Heart left ventricle (tissue), 16 donors: ENCODE data around the gene CAV3. TPM values are rescaled to one million over a fixed set of nuclear protein-coding genes. Genes with fewer than 3 reads are reported as not detected.

Experiments used
- ATAC-seq, 4 donors: fragments of 200-7000 bp; cut with Tn5 transposase; one replicate each; pipeline ENCODE4 v1.9.1; 2020 to 2022; ENCODE audit warnings: moderate library complexity in 4 of 4, mild to moderate bottlenecking in 3 of 4, moderate number of reproducible peaks in 1 of 4
- DNase-seq, 5 donors: peaks; one replicate each; pipeline ENCODE4 v3.0.0-alpha.2; 2020
- H3K27ac ChIP-seq, 12 donors: fragments of 200-600 bp; sonication (generic) in 4 of 12; one replicate each; pipeline versions ENCODE4 v1.5.0 to v1.8.0; 2016 to 2022; ENCODE audit warnings: mild to moderate bottlenecking in 2 of 12
- H3K27me3 ChIP-seq, 9 donors: fragments of 200-600 bp; sonication (generic) in 2 of 9; one replicate each; pipeline versions ENCODE4 v1.5.1 to v1.8.0; 2016 to 2022; ENCODE audit warnings: mild to moderate bottlenecking in 3 of 9
- H3K36me3 ChIP-seq, 9 donors: fragments of 200-600 bp; sonication (generic) in 2 of 9; one replicate each; pipeline versions ENCODE4 v1.5.0 to v1.8.0; 2018 to 2022; ENCODE audit warnings: mild to moderate bottlenecking in 2 of 9
- H3K4me1 ChIP-seq, 12 donors: fragments of 200-600 bp; sonication (generic) in 4 of 12; one replicate each; pipeline versions ENCODE4 v1.5.0 to v1.8.0; 2016 to 2022; ENCODE audit warnings: mild to moderate bottlenecking in 3 of 12
- H3K4me3 ChIP-seq, 12 donors: fragments of 200-600 bp; sonication (generic) in 4 of 12; one replicate each; pipeline versions ENCODE4 v1.5.0 to v1.8.0; 2017 to 2022; ENCODE audit warnings: mild to moderate bottlenecking in 9 of 12, moderate library complexity in 4 of 12
- H3K9me3 ChIP-seq, 12 donors: fragments of 200-600 bp; sonication (generic) in 4 of 12; one replicate each; pipeline versions ENCODE4 v1.5.0 to v1.8.0; 2016 to 2022; ENCODE audit warnings: mild to moderate bottlenecking in 1 of 12
- CTCF ChIP-seq, 12 donors: fragments of 200-600 bp; sonication (generic) in 4 of 12; IDR thresholded peaks; one replicate each; pipeline versions ENCODE4 v1.5.0 to v1.8.0; 2018 to 2022; ENCODE audit warnings: antibody characterized with exemption in 12 of 12, mild to moderate bottlenecking in 5 of 12
- POLR2A ChIP-seq, 2 donors: fragments of 450-650 bp; IDR thresholded peaks; one replicate each; pipeline ENCODE4 v1.6.1; 2017; ENCODE audit warnings: antibody characterized with exemption in 2 of 2, mild to moderate bottlenecking in 2 of 2, moderate library complexity in 2 of 2
- WGBS, 4 donors: extraction: QIAGEN DNeasy Blood & Tissue Kit in 2 of 4; methylation state at CpG; one replicate each; pipeline versions ENCODE4 v1.1.5 to v1.1.7; 2013 to 2018; 5-methylcytosine and 5-hydroxymethylcytosine counted together
- intact Hi-C, 10 donors: fragments of 100-400 bp; cut with DNase I; formaldehyde crosslinking; loops; one replicate each; pipeline versions ENCODE4 v1.11.1 to v1.14.2; 2022
- polyA plus RNA-seq, 2 donors: library from polyadenylated mRNA; stranded (reverse); fragments of 200-250 nt; gene quantifications; one replicate each; pipeline ENCODE4 v1.2.3, GENCODE V29; 2013
- total RNA-seq, 9 donors: library from RNA; depleted of rRNA in 2 of 9; stranded (reverse); fragments of >200 nt in 2 of 9; fragmentation: NEBNext Ultra II Directional in 3 of 9; extraction: Animal tissue kit (Norgen Biotek cat#: 25700) in 3 of 9; gene quantifications; one replicate each; pipeline versions ENCODE4 v1.1.0 to v1.2.4, GENCODE V29; 2016 to 2023
- donor health status: ischemic (EF 13 %, LVEDD 7.1; RV severe dilation, severe dysfunction).
- donor health status: healthy with polysubstance abuse.
- donor health status: DM: no; HTN: yes; CAD: no.
- donor health status: DM: no; HTN: no; CAD: no.
- donor health status: ischemic (EF 25% LVEDD 6.9; RV normal size, moderate dysfunction).
- donor health status: ischemic (EF 25% LVEDD 5.7; RV mildly dilated, moderate dysfunction).
- donor health status: healthy.
- donor health status: DM: yes; HTN: yes; CAD: no.
- donor health status: ischemic (EF 35%, LVEDD 5.7; RV mildly dilated, moderate dysfunction).
- donor health status: nonischemic (EF 11% LVEDD 7.7; RV severe dilation, severe dysfunction).
- donor health status: DM: yes; HTN: yes; CAD: no.
- donor health status: PGD.
- donor health status: ischemic (EF 29% LVEDD 5.4; RV normal size, mild dysfunction).
- donor health status: nonischemic (EF 23%, LVEDD 6.1; RV moderate dilation, normal function).

CAV3 gene
- total and polyA plus RNA-seq, 11 donors = 17.4 to 37.8 (median 28.3) TPM

- WGBS, 4 donors = 90 to 95% (median 94%) methylated on average over 4 of the region's 4 CpGs
- no peaks in the 10 kb centered on the region for H3K36me3 ChIP-seq
- H3K4me1 ChIP-seq = peaks cover 0 to 36% (median 17%) of the 10 kb centered on the region in 12 donors
- H3K27me3 ChIP-seq = no peaks in the 10 kb centered on the region
- no peak overlapping the region for H3K4me3 ChIP-seq
- H3K9me3 ChIP-seq = no peaks in the 10 kb centered on the region
- intact Hi-C loops = loop anchor here in 1 of 10 donors (10.0 kb wide), 1 partner anchor 72 kb away; no protein-coding TSS in a partner anchor
- TF ChIP-seq POLR2A (IDR thresholded peaks at IDR 0.05) = no peak
- TF ChIP-seq CTCF (IDR thresholded peaks at IDR 0.05) = no peak
- DNase-seq (no peak), ATAC-seq (no peak)
- H3K27ac ChIP-seq = no peak overlapping the region
These were observed 3.7 kb downstream of the CAV3 start for GRCh38 chr3:8737301-8737700.

- H3K27me3 ChIP-seq = no peaks in the 10 kb centered on the region
- intact Hi-C loops = loop anchor here in 1 of 10 donors (10.0 kb wide), 1 partner anchor 73 kb away; no protein-coding TSS in a partner anchor
- no peak overlapping the region for H3K27ac ChIP-seq
- no peak overlapping the region for H3K4me3 ChIP-seq
- TF ChIP-seq CTCF (IDR thresholded peaks at IDR 0.05) = no peak
- TF ChIP-seq POLR2A (IDR thresholded peaks at IDR 0.05) = no peak
- DNase-seq (no peak), ATAC-seq (no peak)
- H3K4me1 ChIP-seq = peaks cover 0 to 36% (median 17%) of the 10 kb centered on the region in 12 donors
- no peaks in the 10 kb centered on the region for H3K36me3 ChIP-seq
- H3K9me3 ChIP-seq = no peaks in the 10 kb centered on the region
These were observed 4.2 kb downstream of the CAV3 start for GRCh38 chr3:8737823-8738222.

GRCh38 chr3:8738639-8739038, 5.0 kb downstream of the CAV3 start:
- ATAC-seq = no peak
- DNase-seq = no peak
- no peaks in the 10 kb centered on the region for H3K36me3 ChIP-seq
- no peak overlapping the region for H3K4me3 ChIP-seq
- no peaks in the 10 kb centered on the region for H3K27me3 ChIP-seq
- peaks cover 0 to 28% (median 15%) of the 10 kb centered on the region in 12 donors for H3K4me1 ChIP-seq
- H3K27ac ChIP-seq = no peak overlapping the region
- no peak for TF ChIP-seq CTCF (IDR thresholded peaks at IDR 0.05)
- TF ChIP-seq POLR2A (IDR thresholded peaks at IDR 0.05) = no peak
- intact Hi-C loops = loop anchor here in 1 of 10 donors (10.0 kb wide), 1 partner anchor 74 kb away; no protein-coding TSS in a partner anchor
- H3K9me3 ChIP-seq = no peaks in the 10 kb centered on the region
- WGBS, 4 donors = 65 to 82% (median 72%) methylated on average over 3 of the region's 3 CpGs

- no peaks in the 10 kb centered on the region for H3K27me3 ChIP-seq
- 82 to 93% (median 88%) methylated on average over 5 of the region's 5 CpGs for WGBS, 4 donors
- no peak for ATAC-seq
- DNase-seq = no peak
- intact Hi-C loops = loop anchor here in 2 of 10 donors (5.0 to 10.0 kb wide), 2 partner anchors 75 to 78 kb away; no protein-coding TSS in a partner anchor
- no peaks in the 10 kb centered on the region for H3K36me3 ChIP-seq
- no peaks in the 10 kb centered on the region for H3K9me3 ChIP-seq
- peaks cover 0 to 27% (median 15%) of the 10 kb centered on the region in 12 donors for H3K4me1 ChIP-seq
- peak overlapping the region in 1 of 12 donors; percentile 13 for H3K27ac ChIP-seq
- H3K4me3 ChIP-seq = no peak overlapping the region
- TF ChIP-seq POLR2A (IDR thresholded peaks at IDR 0.05) = no peak
- no peak for TF ChIP-seq CTCF (IDR thresholded peaks at IDR 0.05)
These were observed 6.3 kb downstream of the CAV3 start for GRCh38 chr3:8739757-8740504.
